IMR-90 (cell line): ENCODE data around the gene BHLHA9. TPM values are rescaled to one million over a fixed set of nuclear protein-coding genes. Genes with fewer than 3 reads are reported as not detected.

Experiments used
- ATAC-seq: fragments of 200-7000 bp; cut with Tn5 transposase; 2 replicates; pipeline ENCODE4 v1.9.1; 2020; ENCODE audit warnings: low read depth, mild to moderate bottlenecking, moderate library complexity
- BruUV-seq: library from RNA; stranded (reverse); fragments of 400-500 nt; replicated peaks from 2 replicates; lab custom pipeline; 2021; lab: Mats Ljungman, UMichigan
- CTCF ChIA-PET: fragments of 300-600 bp; formaldehyde crosslinking; extraction: SDS; loops from one replicate; lab custom pipeline; 2021; ENCODE audit warnings: antibody characterized with exemption; lab: Yijun Ruan, JAX
- POLR2A ChIA-PET: fragments of 300-600 bp; sonication (Branson Sonifier 250); formaldehyde crosslinking; loops from one replicate; lab custom pipeline; 2022; ENCODE audit warnings: antibody characterized with exemption; ENCODE audit not compliant: unreplicated experiment; lab: Charles Lee
- DNase-seq: peaks from one replicate; pipeline ENCODE4 v3.0.0; 2013
- H2AFZ ChIP-seq: replicated peaks from 2 replicates; pipeline ENCODE3; 2013; ENCODE audit warnings: low read length, mild to moderate bottlenecking; ENCODE audit not compliant: poor library complexity
- H2AK5ac ChIP-seq: 2 replicates; pipeline ENCODE4 v1.6.1; 2013; ENCODE audit warnings: low read depth, low read length, inconsistent platforms
- H2AK9ac ChIP-seq: replicated peaks from 2 replicates; pipeline ENCODE3; 2013; ENCODE audit warnings: mild to moderate bottlenecking, low read depth, low read length, moderate library complexity; ENCODE audit not compliant: poor library complexity
- H2BK120ac ChIP-seq: 2 replicates; pipeline ENCODE4 v1.6.1; 2013; ENCODE audit warnings: low read depth, low read length, inconsistent platforms
- H2BK15ac ChIP-seq: 3 replicates; pipeline ENCODE4 v1.6.1; 2013; ENCODE audit warnings: low read depth, low read length, inconsistent platforms
- H2BK20ac ChIP-seq: 2 replicates; pipeline ENCODE4 v1.6.1; 2013; ENCODE audit warnings: low read depth, mild to moderate bottlenecking, inconsistent platforms, low read length, moderate library complexity
- H2BK5ac ChIP-seq: 2 replicates; pipeline ENCODE4 v1.6.1; 2013; ENCODE audit warnings: mild to moderate bottlenecking, low read depth, low read length, inconsistent platforms; ENCODE audit not compliant: poor library complexity, severe bottlenecking
- H3K14ac ChIP-seq: replicated peaks from 2 replicates; pipeline ENCODE4 v1.6.1; 2013; ENCODE audit warnings: low read depth, low read length, inconsistent platforms
- H3K18ac ChIP-seq: 2 replicates; pipeline ENCODE4 v1.6.1; 2013; ENCODE audit warnings: low read depth, low read length, control low read depth
- H3K23ac ChIP-seq: 2 replicates; pipeline ENCODE4 v1.6.1; 2013; ENCODE audit warnings: low read depth, low read length, inconsistent platforms
- H3K27ac ChIP-seq: 2 replicates; pipeline ENCODE4 v1.5.1; 2013; ENCODE audit warnings: mild to moderate bottlenecking, control low read depth, low read length; ENCODE audit not compliant: insufficient read depth
- H3K27me3 ChIP-seq: 2 replicates; pipeline ENCODE4 v1.6.1; 2013; ENCODE audit warnings: low read length; ENCODE audit not compliant: control insufficient read depth, insufficient read depth
- H3K36me3 ChIP-seq: 2 replicates; pipeline ENCODE4 v1.6.1; 2013; ENCODE audit warnings: low read length, mixed read lengths; ENCODE audit not compliant: control insufficient read depth, insufficient read depth
- H3K4ac ChIP-seq: 2 replicates; pipeline ENCODE4 v1.6.1; 2013; ENCODE audit warnings: low read depth, low read length, inconsistent platforms
- H3K4me1 ChIP-seq: 2 replicates; pipeline ENCODE4 v1.6.1; 2013; ENCODE audit warnings: low read length, mixed read lengths; ENCODE audit not compliant: control insufficient read depth, insufficient read depth
- H3K4me2 ChIP-seq: 2 replicates; pipeline ENCODE4 v1.6.1; 2013; ENCODE audit warnings: low read depth, mild to moderate bottlenecking, control low read depth, low read length, moderate library complexity
- H3K4me3 ChIP-seq: 2 replicates; pipeline ENCODE4 v1.5.1; 2013; ENCODE audit warnings: low read depth, mild to moderate bottlenecking, control low read depth, low read length, moderate library complexity; ENCODE audit not compliant: insufficient read depth
- H3K56ac ChIP-seq: 2 replicates; pipeline ENCODE4 v1.6.1; 2013; ENCODE audit warnings: low read length, inconsistent platforms; ENCODE audit not compliant: insufficient read depth; ENCODE audit errors: extremely low read depth
- H3K79me1 ChIP-seq, 2 experiments: 2 replicates each; pipeline ENCODE4 v1.6.1; 2013; ENCODE audit warnings: low read length in 2 of 2, inconsistent platforms in 1 of 2, low read depth in 1 of 2
- H3K9ac ChIP-seq: 2 replicates; pipeline ENCODE4 v1.6.1; 2013; ENCODE audit warnings: low read depth, low read length, control low read depth
- H3K9me1 ChIP-seq: 2 replicates; pipeline ENCODE4 v1.6.1; 2013; ENCODE audit warnings: low read length, inconsistent platforms; ENCODE audit not compliant: insufficient read depth
- H3K9me3 ChIP-seq: 2 replicates; pipeline ENCODE4 v1.6.1; 2013; ENCODE audit warnings: low read length; ENCODE audit not compliant: control insufficient read depth, insufficient read depth
- H4K20me1 ChIP-seq: 2 replicates; pipeline ENCODE4 v1.6.1; 2013; ENCODE audit warnings: low read length, inconsistent platforms; ENCODE audit not compliant: insufficient read depth
- H4K5ac ChIP-seq: 2 replicates; pipeline ENCODE4 v1.6.1; 2013; ENCODE audit warnings: mild to moderate bottlenecking, low read depth, low read length, control low read depth
- H4K8ac ChIP-seq, 2 experiments: 2 replicates each; pipeline ENCODE4 v1.6.1; 2013; ENCODE audit warnings: low read depth in 2 of 2, low read length in 2 of 2, control low read depth in 1 of 2, inconsistent platforms in 1 of 2
- H4K91ac ChIP-seq: 2 replicates; pipeline ENCODE4 v1.6.1; 2013; ENCODE audit warnings: low read depth, low read length, inconsistent platforms; ENCODE audit not compliant: insufficient read depth
- BHLHE40 ChIP-seq: fragments of 150-350 bp; IDR thresholded peaks from 2 replicates; pipeline ENCODE4 v1.6.1; 2016; ENCODE audit warnings: mild to moderate bottlenecking, low read depth, low read length
- CEBPB ChIP-seq: IDR thresholded peaks from 2 replicates; pipeline ENCODE4 v1.6.1; 2012; ENCODE audit warnings: low read depth, low read length, improper control_type of control experiment
- CHD1 ChIP-seq: IDR thresholded peaks from 2 replicates; pipeline ENCODE4 v1.6.1; 2012; ENCODE audit warnings: low read depth, low read length, improper control_type of control experiment
- CTCF ChIP-seq: conservative IDR thresholded peaks from 2 replicates; pipeline ENCODE4 v1.5.1; 2012; ENCODE audit warnings: mild to moderate bottlenecking, low read depth, low read length, improper control_type of control experiment
- ELK1 ChIP-seq: fragments of 150-350 bp; IDR thresholded peaks from 2 replicates; pipeline ENCODE4 v1.6.1; 2016; ENCODE audit warnings: low read depth, mild to moderate bottlenecking, low read length, moderate library complexity, borderline replicate concordance
- FOS ChIP-seq: fragments of 150-350 bp; IDR thresholded peaks from 2 replicates; pipeline ENCODE4 v1.6.1; 2016; ENCODE audit warnings: low read depth, low read length
- MAFK ChIP-seq: IDR thresholded peaks from 2 replicates; pipeline ENCODE4 v1.6.1; 2012; ENCODE audit warnings: low read depth, low read length, improper control_type of control experiment
- MXI1 ChIP-seq: IDR thresholded peaks from 2 replicates; pipeline ENCODE4 v1.6.1; 2012; ENCODE audit warnings: low read depth, mild to moderate bottlenecking, low read length, moderate library complexity, borderline replicate concordance
- NFE2L2 ChIP-seq: fragments of 150-350 bp; IDR thresholded peaks from 2 replicates; pipeline ENCODE4 v1.6.1; 2016; ENCODE audit warnings: low read depth, mild to moderate bottlenecking, low read length
- RAD21 ChIP-seq: IDR thresholded peaks from 2 replicates; pipeline ENCODE4 v1.6.1; 2012; ENCODE audit warnings: low read length, improper control_type of control experiment
- RCOR1 ChIP-seq: IDR thresholded peaks from 2 replicates; pipeline ENCODE4 v1.6.1; 2012; ENCODE audit warnings: mild to moderate bottlenecking, low read length, improper control_type of control experiment; ENCODE audit not compliant: insufficient replicate concordance
- RFX5 ChIP-seq: IDR thresholded peaks from 2 replicates; pipeline ENCODE4 v1.8.0; 2012; ENCODE audit warnings: low read depth, mild to moderate bottlenecking, low read length, moderate library complexity
- SMC3 ChIP-seq: fragments of 150-350 bp; IDR thresholded peaks from 2 replicates; pipeline ENCODE4 v1.6.1; 2016; ENCODE audit warnings: low read depth, mild to moderate bottlenecking, antibody characterized with exemption, low read length, moderate library complexity
- WGBS, 2 experiments: methylation state at CpG; one replicate each; pipeline versions ENCODE4 v1.1.5 to v1.1.7; 2013; ENCODE audit warnings: missing lambda C conversion rate in 2 of 2; ENCODE audit not compliant: insufficient read length in 1 of 2; ENCODE audit errors: extremely low coverage in 2 of 2; 5-methylcytosine and 5-hydroxymethylcytosine counted together
- dilution Hi-C: fragments of 300-500 bp; cut with HindIII; formaldehyde crosslinking; loops from one replicate; pipeline ENCODE4 v1.14.3; 2018; ENCODE audit warnings: low sequenced_read_pairs; ENCODE audit not compliant: unreplicated experiment
- in situ Hi-C: fragments of 300-500 bp; cut with MboI; formaldehyde crosslinking; loops from 3 replicates; pipeline ENCODE4 v1.14.3; 2019; ENCODE audit warnings: low sequenced_read_pairs, inconsistent platforms, mixed read lengths
- intact Hi-C: fragments of 100-400 bp; cut with micrococcal nuclease; formaldehyde crosslinking; loops from 2 replicates; pipeline ENCODE4 v1.10.0; 2022
- polyA plus RNA-seq, 3 experiments: library from polyadenylated mRNA; depleted of rRNA; stranded (reverse); fragments of >200 nt; gene quantifications; 2 replicates each; pipeline ENCODE4 v1.2.3, GENCODE V29; 2012; ENCODE audit warnings: low replicate concordance in 1 of 3
- total RNA-seq: library from RNA; depleted of rRNA; stranded (reverse); fragments of >200 nt; gene quantifications from 2 replicates; pipeline ENCODE4 v1.2.3, GENCODE V29; 2012
- TF ChIP-seq, protein P1 (sequence below): fragments of 150-350 bp; IDR thresholded peaks from 2 replicates; pipeline ENCODE4 v1.6.1; 2017; ENCODE audit warnings: mild to moderate bottlenecking, antibody characterized with exemption, low read length, low read depth

Gene BHLHA9
- total and polyA plus RNA-seq, 2 of the 4 experiments (the other 2 are of a cell fraction) = not detected

- H3K9me1 ChIP-seq = no peaks in the 10 kb centered on the region
- no peak overlapping the region for H4K91ac ChIP-seq
- H3K56ac ChIP-seq = no peak overlapping the region
- H3K27me3 ChIP-seq = peaks cover 26% of the 10 kb centered on the region
- H3K36me3 ChIP-seq = no peaks in the 10 kb centered on the region
- ChIA-PET CTCF (no interaction called here), POLR2A (no interaction called here)
- H3K79me1 ChIP-seq = no peaks in the 10 kb centered on the region
- no peak for TF ChIP-seq CHD1
- no peak for TF ChIP-seq RCOR1
- TF ChIP-seq, protein P1, sequence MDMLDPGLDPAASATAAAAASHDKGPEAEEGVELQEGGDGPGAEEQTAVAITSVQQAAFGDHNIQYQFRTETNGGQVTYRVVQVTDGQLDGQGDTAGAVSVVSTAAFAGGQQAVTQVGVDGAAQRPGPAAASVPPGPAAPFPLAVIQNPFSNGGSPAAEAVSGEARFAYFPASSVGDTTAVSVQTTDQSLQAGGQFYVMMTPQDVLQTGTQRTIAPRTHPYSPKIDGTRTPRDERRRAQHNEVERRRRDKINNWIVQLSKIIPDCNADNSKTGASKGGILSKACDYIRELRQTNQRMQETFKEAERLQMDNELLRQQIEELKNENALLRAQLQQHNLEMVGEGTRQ = no peak
- no peak for TF ChIP-seq FOS
- TF ChIP-seq MXI1 = no peak
- TF ChIP-seq ELK1 = no peak
- no peak for TF ChIP-seq RFX5
- TF ChIP-seq BHLHE40 = no peak
- no peak for TF ChIP-seq MAFK
- TF ChIP-seq NFE2L2 = no peak
- no peak for TF ChIP-seq RAD21
- TF ChIP-seq SMC3 = no peak
- TF ChIP-seq CTCF = no peak
- no peak for TF ChIP-seq CEBPB
- H2BK20ac ChIP-seq = no peak overlapping the region
- dilution Hi-C loops = no loop called here
- H3K27ac ChIP-seq = no peak overlapping the region
- no peak overlapping the region for H2AK5ac ChIP-seq
- H4K8ac ChIP-seq = no peak overlapping the region
- no peak overlapping the region for H3K9ac ChIP-seq
- no peak overlapping the region for H3K18ac ChIP-seq
- no peak overlapping the region for H2AK9ac ChIP-seq
- no peak for DNase-seq
- in situ Hi-C loops = no loop called here
- H4K20me1 ChIP-seq = no peaks in the 10 kb centered on the region
- H3K9me3 ChIP-seq = no peaks in the 10 kb centered on the region
- no peak overlapping the region for H3K4ac ChIP-seq
- H2BK120ac ChIP-seq = no peak overlapping the region
- no peak overlapping the region for H2BK5ac ChIP-seq
- no peak overlapping the region for H3K4me2 ChIP-seq
- BruUV-seq = no TSS peak
- no CpG with 5 or more reads among the region's 12 CpGs for WGBS, 2 experiments
- no peak overlapping the region for H4K5ac ChIP-seq
- H3K14ac ChIP-seq = no peak overlapping the region
- no peak for ATAC-seq
- no peaks in the 10 kb centered on the region for H3K4me1 ChIP-seq
- no peak overlapping the region for H2BK15ac ChIP-seq
- no peak overlapping the region for H2AFZ ChIP-seq
- no peak overlapping the region for H3K4me3 ChIP-seq
- intact Hi-C loops = no loop called here
- no peak overlapping the region for H3K23ac ChIP-seq
Observed at GRCh38 chr17:1294157-1294717, 24.0 kb downstream of the BHLHA9 start.
